Kidney epithelial cell (primary cell): ENCODE results near the gene WIPF1. TPM values are rescaled to one million over a fixed set of nuclear protein-coding genes. Genes with fewer than 3 reads are reported as not detected.

ENCODE experiments used
- DNase-seq: peaks from one replicate; pipeline ENCODE4 v3.0.0-alpha.2; 2010; ENCODE audit warnings: low read depth
- H3K27me3 ChIP-seq: 2 replicates; pipeline ENCODE4 v1.6.0; 2011; ENCODE audit warnings: low read length; ENCODE audit not compliant: control insufficient read depth, insufficient read depth
- H3K36me3 ChIP-seq: 2 replicates; pipeline ENCODE4 v1.5.1; 2011; ENCODE audit warnings: low read length; ENCODE audit not compliant: control insufficient read depth, insufficient read depth
- H3K4me3 ChIP-seq: 2 replicates; pipeline ENCODE4 v1.5.1; 2011; ENCODE audit warnings: low read depth, mild to moderate bottlenecking, control low read depth, low read length
- total RNA-seq: library from RNA; depleted of rRNA; stranded (reverse); fragments of >200 nt; gene quantifications from 2 replicates; pipeline ENCODE4 v1.2.3, GENCODE V29; 2015
- TF ChIP-seq, protein P1 (sequence below): IDR thresholded peaks from 2 replicates; pipeline ENCODE4 v1.5.1; 2011; ENCODE audit warnings: mild to moderate bottlenecking, moderate library complexity, low read length, control low read depth, inconsistent platforms; ENCODE audit not compliant: insufficient read depth, poor library complexity, severe bottlenecking

The WIPF1 gene
- total RNA-seq, 1 donor from 2014 or later: 9.5 TPM

DNA sequence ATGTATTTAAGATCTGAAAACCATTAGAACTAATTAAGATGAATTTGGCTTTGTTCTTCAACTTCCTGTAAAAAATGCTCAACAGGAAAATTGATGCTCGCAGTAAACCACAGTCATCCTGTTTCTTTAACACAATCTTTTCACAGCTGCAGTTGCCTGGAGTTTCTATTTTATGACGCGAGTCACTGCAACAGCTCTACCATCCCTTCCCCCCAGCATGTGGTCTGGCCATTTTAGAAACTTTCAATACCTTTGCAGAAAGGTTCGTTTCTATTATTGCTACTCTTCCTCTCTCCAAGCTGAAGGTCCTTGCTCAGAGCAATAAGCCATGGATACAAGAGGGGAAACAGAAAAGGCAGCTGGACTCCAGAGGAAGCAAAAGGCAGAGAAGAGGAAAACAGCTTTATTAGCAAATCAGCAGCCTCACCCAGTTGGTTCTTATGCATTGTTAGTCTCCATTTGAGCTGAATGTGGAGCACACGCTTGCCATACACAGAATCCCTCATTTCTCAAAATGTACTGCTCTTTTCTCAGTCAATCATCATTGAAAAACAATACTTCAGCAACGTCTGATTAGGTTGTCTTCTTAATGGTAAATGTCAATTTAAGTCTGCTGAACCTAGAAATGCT is 3.9 kb downstream of the WIPF1 start:
- DNase-seq: no peak
- Histone ChIP-seq H3K4me3 (no peak overlapping the region), H3K27me3 (no peaks in the 10 kb centered on the region), H3K36me3 (no peaks in the 10 kb centered on the region)
- TF ChIP-seq, protein P1, sequence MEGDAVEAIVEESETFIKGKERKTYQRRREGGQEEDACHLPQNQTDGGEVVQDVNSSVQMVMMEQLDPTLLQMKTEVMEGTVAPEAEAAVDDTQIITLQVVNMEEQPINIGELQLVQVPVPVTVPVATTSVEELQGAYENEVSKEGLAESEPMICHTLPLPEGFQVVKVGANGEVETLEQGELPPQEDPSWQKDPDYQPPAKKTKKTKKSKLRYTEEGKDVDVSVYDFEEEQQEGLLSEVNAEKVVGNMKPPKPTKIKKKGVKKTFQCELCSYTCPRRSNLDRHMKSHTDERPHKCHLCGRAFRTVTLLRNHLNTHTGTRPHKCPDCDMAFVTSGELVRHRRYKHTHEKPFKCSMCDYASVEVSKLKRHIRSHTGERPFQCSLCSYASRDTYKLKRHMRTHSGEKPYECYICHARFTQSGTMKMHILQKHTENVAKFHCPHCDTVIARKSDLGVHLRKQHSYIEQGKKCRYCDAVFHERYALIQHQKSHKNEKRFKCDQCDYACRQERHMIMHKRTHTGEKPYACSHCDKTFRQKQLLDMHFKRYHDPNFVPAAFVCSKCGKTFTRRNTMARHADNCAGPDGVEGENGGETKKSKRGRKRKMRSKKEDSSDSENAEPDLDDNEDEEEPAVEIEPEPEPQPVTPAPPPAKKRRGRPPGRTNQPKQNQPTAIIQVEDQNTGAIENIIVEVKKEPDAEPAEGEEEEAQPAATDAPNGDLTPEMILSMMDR: no peak

DNA sequence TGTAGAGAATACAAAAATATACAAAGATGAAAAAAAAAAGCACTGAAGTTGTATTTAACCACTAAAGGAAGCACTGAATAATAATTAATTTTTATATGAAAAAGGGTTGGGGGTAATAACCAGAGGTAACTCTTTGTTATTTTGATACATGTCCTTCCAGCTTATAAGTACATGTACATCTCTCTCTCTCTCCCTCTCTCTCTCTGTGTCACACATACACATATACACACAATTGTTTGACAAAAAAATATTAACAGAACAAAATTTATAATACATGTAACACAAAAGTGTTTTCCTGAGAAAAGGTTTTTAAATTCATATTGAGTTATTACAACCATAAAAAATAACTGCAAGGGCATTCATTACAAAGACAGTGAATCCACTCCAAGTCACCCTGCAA is 4.6 kb downstream of the WIPF1 start:
- TF ChIP-seq, protein P1: no peak
- no peaks in the 10 kb centered on the region for H3K27me3 ChIP-seq
- H3K4me3 ChIP-seq: no peak overlapping the region
- no peak for DNase-seq
- H3K36me3 ChIP-seq: no peaks in the 10 kb centered on the region

DNA sequence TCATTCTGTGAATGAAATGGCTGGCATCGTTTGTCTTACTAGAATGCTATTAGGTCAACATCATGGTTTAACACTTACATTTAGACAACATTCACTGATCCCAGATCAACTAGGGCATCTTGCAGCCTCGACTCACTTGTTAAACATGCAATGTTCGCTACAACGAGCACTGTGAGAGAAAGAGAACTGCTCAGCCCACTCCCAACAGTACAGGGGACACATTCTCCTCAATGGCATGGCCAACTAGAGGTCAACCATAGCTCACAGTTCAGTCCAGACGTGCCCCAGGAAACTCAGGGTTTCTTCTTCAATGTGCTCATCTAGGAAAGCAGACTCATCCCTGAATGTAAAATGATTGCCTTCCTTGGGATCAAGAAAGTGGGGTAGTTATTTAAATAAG is 5.9 kb downstream of the WIPF1 start:
- no peak for DNase-seq
- TF ChIP-seq, protein P1: no peak
- Histone ChIP-seq H3K36me3 (no peaks in the 10 kb centered on the region), H3K27me3 (no peaks in the 10 kb centered on the region), H3K4me3 (no peak overlapping the region)

DNA sequence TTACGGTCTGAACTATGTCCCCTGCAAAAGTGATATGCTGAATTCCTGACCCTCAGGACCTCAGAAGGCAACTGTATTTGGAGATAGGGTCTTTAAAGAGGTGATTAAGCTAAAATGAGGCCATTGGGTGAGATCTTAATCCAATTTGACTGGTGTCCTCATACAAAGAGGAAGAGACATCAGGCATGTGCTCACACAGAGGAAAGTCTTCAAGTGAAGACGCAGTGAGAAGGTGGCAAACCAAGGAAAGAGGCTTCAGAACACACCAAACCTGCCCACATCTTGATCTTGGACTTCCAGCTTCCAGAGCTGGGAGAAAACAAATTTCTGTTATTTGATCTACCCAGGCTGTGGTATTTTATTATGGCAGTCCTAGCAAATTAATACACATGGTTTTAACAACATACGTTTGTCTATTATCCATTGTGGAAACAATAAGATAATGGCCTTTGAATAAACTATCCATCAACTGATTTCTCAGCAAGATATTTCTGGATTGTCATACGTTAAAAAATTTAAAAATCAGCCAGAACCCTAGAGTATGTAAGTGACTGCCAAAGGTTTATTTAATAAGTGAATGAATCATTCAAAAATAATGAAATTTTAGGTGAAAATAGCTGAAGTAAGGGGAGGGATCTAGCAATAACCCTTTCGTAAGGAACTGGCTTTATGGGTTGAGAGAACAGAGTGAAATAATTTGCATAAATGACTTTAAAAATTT is 6.5 kb downstream of the WIPF1 start:
- TF ChIP-seq, protein P1: no peak
- Histone ChIP-seq H3K27me3 (no peaks in the 10 kb centered on the region), H3K4me3 (no peak overlapping the region), H3K36me3 (no peaks in the 10 kb centered on the region)
- DNase-seq: no peak

DNA sequence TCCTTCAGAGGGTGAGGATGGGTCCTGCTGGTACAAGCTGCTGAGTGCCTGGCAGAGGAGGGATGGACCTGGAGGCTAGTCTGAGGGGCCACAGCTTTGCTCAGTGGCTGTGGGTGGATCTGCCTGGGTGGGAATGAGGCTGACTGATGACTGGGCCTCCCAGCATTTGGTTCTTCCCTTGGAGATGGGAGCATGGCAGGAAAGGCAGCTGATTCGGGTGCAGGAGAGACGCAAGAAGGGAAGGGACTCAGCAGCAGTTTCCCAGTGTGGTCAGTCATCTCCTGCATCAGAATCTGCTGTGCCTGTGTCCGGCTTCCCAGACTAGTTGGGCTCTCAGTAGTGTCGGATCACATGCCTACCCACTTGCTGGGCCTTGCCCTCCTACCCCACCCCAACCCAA is 7.3 kb downstream of the WIPF1 start:
- H3K36me3 ChIP-seq: no peaks in the 10 kb centered on the region
- TF ChIP-seq, protein P1: no peak
- no peaks in the 10 kb centered on the region for H3K27me3 ChIP-seq
- no peak overlapping the region for H3K4me3 ChIP-seq
- DNase-seq: no peak
